Psoas muscle (tissue), 8 donors: ENCODE data around the gene KDM4D. TPM values are rescaled to one million over a fixed set of nuclear protein-coding genes. Genes with fewer than 3 reads are reported as not detected.

Source experiments
- ATAC-seq, 4 donors: fragments of 200-7000 bp; cut with Tn5 transposase; one replicate each; pipeline ENCODE4 v1.9.1; 2020; ENCODE audit warnings: moderate library complexity in 3 of 4, mild to moderate bottlenecking in 2 of 4
- DNase-seq, 2 donors: peaks; one replicate each; pipeline ENCODE4 v3.0.0-alpha.2; 2020
- H3K27ac ChIP-seq: fragments of 200-600 bp; one replicate; pipeline ENCODE4 v1.8.0; 2022
- H3K27me3 ChIP-seq, 3 donors: fragments of 200-600 bp in 1 of 3; one replicate each; pipeline versions ENCODE4 v1.6.1 to v1.8.0; 2013 to 2022; ENCODE audit warnings: low read length in 2 of 3, mild to moderate bottlenecking in 2 of 3, moderate library complexity in 1 of 3; ENCODE audit not compliant: insufficient read depth in 3 of 3
- H3K36me3 ChIP-seq, 2 donors: fragments of 200-600 bp in 1 of 2; one replicate each; pipeline versions ENCODE4 v1.6.1 to v1.8.0; 2013 to 2022; ENCODE audit warnings: low read depth in 1 of 2, mild to moderate bottlenecking in 1 of 2, moderate library complexity in 1 of 2; ENCODE audit not compliant: insufficient read depth in 1 of 2
- H3K4me1 ChIP-seq: fragments of 200-600 bp; one replicate; pipeline ENCODE4 v1.8.0; 2022
- H3K4me3 ChIP-seq: fragments of 200-600 bp; one replicate; pipeline ENCODE4 v1.8.0; 2022; ENCODE audit warnings: mild to moderate bottlenecking
- H3K9me3 ChIP-seq: fragments of 200-600 bp; one replicate; pipeline ENCODE4 v1.8.0; 2022
- WGBS, 3 donors: extraction: QIAGEN DNeasy Blood & Tissue Kit; methylation state at CpG; one replicate each; pipeline versions ENCODE4 v1.1.6 to v1.1.7; 2013; 5-methylcytosine and 5-hydroxymethylcytosine counted together
- intact Hi-C, 2 donors: fragments of 100-400 bp; cut with DNase I; formaldehyde crosslinking; loops; one replicate each; pipeline versions ENCODE4 v1.11.0 to v1.14.2; 2022
- long read RNA-seq, 2 donors: library from polyadenylated mRNA; unstranded; transcript quantifications; one replicate each; pipeline ENCODE4 v2.0.0, GENCODE V29; 2021
- polyA plus RNA-seq, 3 donors: library from polyadenylated mRNA; stranded (reverse); fragments of 200-250 nt; gene quantifications; one replicate each; pipeline ENCODE4 v1.2.3, GENCODE V29; 2013
- total RNA-seq, 4 donors: library from RNA; stranded (reverse); fragmentation: NEBNext Ultra II Directional in 2 of 4; extraction: Animal tissue kit (Norgen Biotek cat#: 25700) in 2 of 4; gene quantifications; one replicate each; pipeline versions ENCODE4 v1.2.1 to v1.2.4, GENCODE V29; 2021 to 2023
- TF ChIP-seq, protein P1 (sequence below): fragments of 200-600 bp; IDR thresholded peaks from one replicate; pipeline ENCODE4 v1.8.0; 2022; ENCODE audit warnings: antibody characterized with exemption
- donor health status: healthy with polysubstance abuse.
- donor health status: DM: no; HTN: no; CAD: no; lungs with moderate emphysema.
- donor health status: Bipolar disorder and iron deficiency.
- donor health status: healthy.
- donor health status: DM: yes; HTN: yes; CAD: no.
- donor health status: DM: no; HTN: no; CAD: no.
- donor health status: DM: no; HTN: no; CAD: no.
- donor health status: DM: yes; HTN: yes; CAD: no.

Gene KDM4D
- total RNA-seq (under 1 TPM; 0.30 to 0.82 (median 0.53) TPM), polyA plus RNA-seq (under 1 TPM; 0.15 to 0.91 (median 0.63) TPM)
- long read RNA-seq, donor 1: 0 reads
- long read RNA-seq, donor 2, partial matches to known transcripts: 0 of 2 reads
- long read RNA-seq, donor 2, other reads (novel, unspliced or antisense): 0 of 2 reads

DNA sequence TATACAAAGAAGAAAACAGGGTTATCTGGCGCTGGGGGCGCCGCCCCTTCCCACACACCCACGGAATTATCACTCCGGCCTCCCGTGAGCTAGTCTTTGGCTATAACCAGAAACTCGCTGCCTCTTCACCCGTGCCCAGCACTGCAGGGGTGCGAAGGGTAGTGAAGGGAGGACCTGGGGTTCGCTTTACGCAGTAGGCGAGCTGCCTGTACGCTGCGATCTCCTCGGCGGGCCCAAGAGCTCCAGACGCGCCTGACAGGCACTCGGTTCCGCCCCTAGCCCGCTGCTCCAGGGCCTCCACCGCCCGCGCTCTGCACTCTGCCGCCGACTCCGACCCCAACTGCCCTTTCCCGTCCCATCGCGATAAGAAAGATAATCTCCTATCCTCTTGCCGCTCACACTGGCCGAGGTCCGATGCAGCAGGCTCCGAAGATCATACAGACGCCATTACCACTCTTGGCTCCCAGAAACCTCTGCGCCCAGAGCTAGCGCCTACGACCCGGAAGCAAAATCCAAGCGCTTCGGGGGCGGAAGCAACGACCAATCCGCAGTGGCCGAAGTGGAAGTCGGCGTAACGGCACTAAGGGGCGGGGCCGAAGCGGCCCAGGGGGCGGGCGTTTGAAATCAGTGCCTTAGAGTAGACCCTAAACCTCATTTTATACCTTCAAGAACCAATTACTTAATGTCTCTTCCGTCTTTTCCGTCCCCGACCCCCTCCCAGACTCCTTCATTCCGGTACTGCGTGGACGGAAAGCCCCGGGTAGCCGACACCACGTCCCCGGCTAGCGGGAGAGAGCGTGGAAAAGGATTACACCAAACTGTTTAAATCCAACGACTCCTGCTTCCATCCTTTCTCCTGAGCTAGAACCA lies at the start of gene KDM4D, which contains the start of gene CWC15:
Gene KDM4D, plus strand, starts transcription at position 611 of the 870 bp plus-strand sequence. CDS start 23,664 bp downstream, outside the sequence.
Gene CWC15, minus strand, starts transcription at position 458 of the 870 bp plus-strand sequence. CDS start 1,371 bp downstream, outside the sequence.
- Histone ChIP-seq H3K36me3 (peaks cover 9 to 39% of the 10 kb centered on the region in 2 donors), H3K9me3 (no peaks in the 10 kb centered on the region), H3K4me1 (peaks cover 13% of the 10 kb centered on the region), H3K27ac (peak within 1 kb of the TSS; percentile 86), H3K4me3 (peak within 1 kb of the TSS; percentile 95), H3K27me3 (no peaks in the 10 kb centered on the region)
- DNase-seq (peak; percentile 94 to 97), ATAC-seq (peak; percentile 100)
- 0 to 1% (median 0%) methylated on average over 56 to 66 of the region's 66 CpGs for WGBS, 3 donors
- intact Hi-C loops: loop anchor here (5.0 to 10.0 kb wide), 5 partner anchors 91 to 819 kb away; partner anchors contain the start of genes SRSF8 (in 2 of the 2) and CEP57 (in 1 of the 2)
- TF ChIP-seq, protein P1, sequence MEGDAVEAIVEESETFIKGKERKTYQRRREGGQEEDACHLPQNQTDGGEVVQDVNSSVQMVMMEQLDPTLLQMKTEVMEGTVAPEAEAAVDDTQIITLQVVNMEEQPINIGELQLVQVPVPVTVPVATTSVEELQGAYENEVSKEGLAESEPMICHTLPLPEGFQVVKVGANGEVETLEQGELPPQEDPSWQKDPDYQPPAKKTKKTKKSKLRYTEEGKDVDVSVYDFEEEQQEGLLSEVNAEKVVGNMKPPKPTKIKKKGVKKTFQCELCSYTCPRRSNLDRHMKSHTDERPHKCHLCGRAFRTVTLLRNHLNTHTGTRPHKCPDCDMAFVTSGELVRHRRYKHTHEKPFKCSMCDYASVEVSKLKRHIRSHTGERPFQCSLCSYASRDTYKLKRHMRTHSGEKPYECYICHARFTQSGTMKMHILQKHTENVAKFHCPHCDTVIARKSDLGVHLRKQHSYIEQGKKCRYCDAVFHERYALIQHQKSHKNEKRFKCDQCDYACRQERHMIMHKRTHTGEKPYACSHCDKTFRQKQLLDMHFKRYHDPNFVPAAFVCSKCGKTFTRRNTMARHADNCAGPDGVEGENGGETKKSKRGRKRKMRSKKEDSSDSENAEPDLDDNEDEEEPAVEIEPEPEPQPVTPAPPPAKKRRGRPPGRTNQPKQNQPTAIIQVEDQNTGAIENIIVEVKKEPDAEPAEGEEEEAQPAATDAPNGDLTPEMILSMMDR: no peak

DNA sequence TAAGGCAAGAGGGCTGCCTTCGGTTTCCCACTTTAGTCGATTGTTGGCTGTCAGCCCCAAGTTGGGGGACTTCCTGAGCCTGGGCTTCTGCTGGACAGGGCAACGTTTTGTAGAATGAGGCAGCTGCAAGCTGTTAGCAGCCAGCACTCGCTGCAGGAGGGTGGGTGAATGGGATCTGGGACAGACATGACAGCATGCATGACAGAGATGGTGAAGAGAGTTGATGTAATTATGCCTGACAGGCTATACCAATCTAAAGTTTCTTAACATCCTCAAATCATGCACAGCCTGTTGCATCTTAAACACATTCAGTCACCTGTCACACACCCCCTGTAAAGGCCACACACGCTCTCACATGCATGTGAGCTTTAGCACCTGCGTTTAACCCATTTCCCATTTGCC lies 49.3 kb upstream of the KDM4D start:
- H3K9me3 ChIP-seq: no peaks in the 10 kb centered on the region
- no peaks in the 10 kb centered on the region for H3K27me3 ChIP-seq
- TF ChIP-seq, protein P1: no peak
- 40 to 44% (median 43%) methylated on average over 6 of the region's 6 CpGs for WGBS, 3 donors
- H3K4me1 ChIP-seq: peaks cover 20% of the 10 kb centered on the region
- no peak overlapping the region for H3K27ac ChIP-seq
- DNase-seq: no peak
- intact Hi-C loops: no loop called here
- no peaks in the 10 kb centered on the region for H3K36me3 ChIP-seq
- ATAC-seq: no peak
- no peak overlapping the region for H3K4me3 ChIP-seq

DNA sequence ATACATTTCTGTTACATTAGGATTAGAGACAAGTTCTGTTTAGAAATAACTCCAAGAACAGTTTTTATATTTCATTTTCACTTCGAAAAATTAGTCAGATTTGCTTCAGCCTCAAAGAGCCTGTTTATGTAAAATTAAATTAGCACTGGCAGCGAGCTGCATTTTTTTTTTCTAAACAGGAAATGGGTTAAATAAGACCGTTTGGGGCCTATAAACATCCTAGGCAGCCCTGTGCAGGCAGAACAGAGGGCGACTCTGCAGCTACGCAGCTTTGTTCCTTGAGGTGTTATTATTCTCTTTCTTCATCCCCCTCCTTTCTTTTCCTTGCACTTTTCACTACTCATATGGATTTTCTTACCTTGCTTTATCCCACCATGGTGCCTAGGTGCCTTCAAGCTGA lies 48.9 kb upstream of the KDM4D start:
- TF ChIP-seq, protein P1: no peak
- Histone ChIP-seq H3K4me3 (no peak overlapping the region), H3K27ac (no peak overlapping the region), H3K36me3 (no peaks in the 10 kb centered on the region), H3K9me3 (no peaks in the 10 kb centered on the region), H3K4me1 (peaks cover 20% of the 10 kb centered on the region), H3K27me3 (no peaks in the 10 kb centered on the region)
- intact Hi-C loops: no loop called here
- 62 to 70% (median 67%) methylated on average over 5 of the region's 5 CpGs for WGBS, 3 donors
- ATAC-seq (no peak), DNase-seq (no peak)

DNA sequence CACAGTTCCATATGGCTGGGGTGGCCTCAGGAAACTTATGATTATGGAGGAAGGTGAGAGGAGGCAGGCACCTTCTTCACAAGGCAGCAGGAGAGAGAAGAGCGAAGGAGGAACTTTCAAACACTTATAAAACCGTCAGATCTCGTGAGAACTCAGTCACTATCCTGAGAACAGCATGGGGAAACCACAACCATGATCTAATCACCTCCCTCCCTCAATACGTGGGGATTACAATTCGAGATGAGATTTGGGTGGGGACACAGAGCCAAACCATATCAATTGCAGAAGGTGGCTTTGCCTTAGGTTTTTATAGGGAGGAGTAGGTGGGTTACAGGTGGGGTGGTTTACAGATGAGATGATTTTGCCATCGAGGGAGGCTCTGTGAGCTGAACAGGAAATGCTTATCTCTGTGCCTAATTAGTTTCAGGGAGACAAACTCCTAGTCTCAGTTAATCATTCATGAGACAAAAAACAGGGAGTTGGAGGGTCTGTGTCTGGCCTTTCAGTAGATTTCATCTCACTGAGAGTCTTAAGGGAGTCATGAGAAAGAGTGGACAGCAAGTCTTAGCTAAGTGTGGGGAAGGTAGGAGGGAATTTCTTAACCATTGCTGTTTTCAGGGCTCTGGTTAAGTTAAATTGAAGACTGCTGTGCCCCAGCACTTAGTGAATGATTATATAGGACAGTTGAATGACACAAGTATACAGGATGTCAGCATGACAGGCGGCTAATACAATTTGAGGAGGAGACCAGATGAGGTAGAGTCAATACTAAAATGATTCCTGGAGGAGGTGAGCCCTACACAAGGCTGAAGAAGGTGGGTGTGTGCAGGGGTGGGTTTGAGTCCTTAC lies 47.9 kb upstream of the KDM4D start:
- peak in 1 of 4 donors; percentile 4 for ATAC-seq
- H3K9me3 ChIP-seq: no peaks in the 10 kb centered on the region
- no peak overlapping the region for H3K4me3 ChIP-seq
- TF ChIP-seq, protein P1: no peak
- H3K4me1 ChIP-seq: peaks cover 20% of the 10 kb centered on the region
- H3K27ac ChIP-seq: peak overlapping the region; percentile 37
- intact Hi-C loops: no loop called here
- no peaks in the 10 kb centered on the region for H3K36me3 ChIP-seq
- WGBS, 3 donors: 61 to 66% (median 65%) methylated on average over 7 of the region's 7 CpGs
- H3K27me3 ChIP-seq: no peaks in the 10 kb centered on the region
- no peak for DNase-seq
